GM19193 (cell line): ENCODE data around the gene DNAI4.

Experiments used
- POLR2A ChIP-seq: IDR thresholded peaks from 4 replicates; pipeline ENCODE4 v1.6.1; 2011; ENCODE audit not compliant: insufficient read depth, insufficient read length; ENCODE audit errors: extremely low read depth

DNAI4 gene

GRCh38 chr1:66929999-66930822, 5.6 kb upstream of the DNAI4 start:
- peak; percentile 78 for TF ChIP-seq POLR2A

- no peak for TF ChIP-seq POLR2A
Measured at GRCh38 chr1:66929691-66929998, 5.0 kb upstream of the DNAI4 start.

GRCh38 chr1:66929146-66929688, 4.6 kb upstream of the DNAI4 start:
- TF ChIP-seq POLR2A: no peak

GRCh38 chr1:66927528-66927927, 2.9 kb upstream of the DNAI4 start:
- TF ChIP-seq POLR2A: no peak

GRCh38 chr1:66925944-66926343, 1.3 kb upstream of the DNAI4 start:
- no peak for TF ChIP-seq POLR2A

GRCh38 chr1:66925558-66925910, 878 bp upstream of the DNAI4 start:
- TF ChIP-seq POLR2A: no peak

- TF ChIP-seq POLR2A: no peak
Measured at GRCh38 chr1:66920543-66920942, 4.1 kb downstream of the DNAI4 start.

GRCh38 chr1:66919828-66920227, 4.8 kb downstream of the DNAI4 start:
- no peak for TF ChIP-seq POLR2A

- TF ChIP-seq POLR2A: no peak
Measured at GRCh38 chr1:66919063-66919462, 5.6 kb downstream of the DNAI4 start.

GRCh38 chr1:66917476-66917875, 7.2 kb downstream of the DNAI4 start:
- TF ChIP-seq POLR2A: no peak

- TF ChIP-seq POLR2A: no peak
Measured at GRCh38 chr1:66916320-66916719, 8.3 kb downstream of the DNAI4 start.

- TF ChIP-seq POLR2A: no peak
Measured at GRCh38 chr1:66893712-66894111, 30.9 kb downstream of the DNAI4 start.

- TF ChIP-seq POLR2A: no peak
Measured at GRCh38 chr1:66890621-66891020, 34.0 kb downstream of the DNAI4 start.

GRCh38 chr1:66889030-66889429, 35.6 kb downstream of the DNAI4 start:
- no peak for TF ChIP-seq POLR2A

- TF ChIP-seq POLR2A: no peak
Measured at GRCh38 chr1:66876664-66877063, 48.0 kb downstream of the DNAI4 start.

- TF ChIP-seq POLR2A: no peak
Measured at GRCh38 chr1:66873111-66873510, 51.5 kb downstream of the DNAI4 start.

- TF ChIP-seq POLR2A: no peak
Measured at GRCh38 chr1:66867501-66867900, 57.2 kb downstream of the DNAI4 start.

GRCh38 chr1:66860529-66860928, 64.1 kb downstream of the DNAI4 start:
- no peak for TF ChIP-seq POLR2A

GRCh38 chr1:66853379-66853778, 71.3 kb downstream of the DNAI4 start:
- no peak for TF ChIP-seq POLR2A
